Myocyte (in vitro differentiated cells): Measurements from ENCODE around the gene SSC5D. TPM values are rescaled to one million over a fixed set of nuclear protein-coding genes. Genes with fewer than 3 reads are reported as not detected.
"Not testable (repeated sequence)": the region's sequence is repeated elsewhere in the genome, so short reads cannot be mapped to it uniquely, and the experiment has no call there.

Source experiments
- DNase-seq: peaks from one replicate; pipeline ENCODE4 v3.0.0-alpha.2; 2012; ENCODE audit warnings: low read depth
- total RNA-seq: library from RNA; depleted of rRNA; stranded (reverse); fragments of >200 nt; gene quantifications from 2 replicates; pipeline ENCODE4 v1.2.3, GENCODE V29; 2014

The SSC5D gene
- total RNA-seq, 1 donor from 2014 or later: 1.2 TPM

- no peak for DNase-seq
Observed at GRCh38 chr19:55502197-55502952, 14.1 kb downstream of the SSC5D start.

GRCh38 chr19:55503157-55503501, 14.9 kb downstream of the SSC5D start:
- no peak for DNase-seq

GRCh38 chr19:55503502-55504251, 15.4 kb downstream of the SSC5D start:
- peak; percentile 89 for DNase-seq

- DNase-seq: no peak
Observed at GRCh38 chr19:55504252-55504603, 16.0 kb downstream of the SSC5D start.

GRCh38 chr19:55504981-55505380, 16.7 kb downstream of the SSC5D start:
- DNase-seq: no peak

- DNase-seq: no peak
Observed at GRCh38 chr19:55508120-55508519, 19.9 kb downstream of the SSC5D start.

- peak; percentile 91 for DNase-seq
Observed at GRCh38 chr19:55516878-55517620, 28.8 kb downstream of the SSC5D start.

GRCh38 chr19:55519451-55520311, 31.4 kb downstream of the SSC5D start:
- DNase-seq: peak; percentile 61

- no peak for DNase-seq
Observed at GRCh38 chr19:55520691-55521292, 32.6 kb downstream of the SSC5D start.

- peak; percentile 42 for DNase-seq
Observed at GRCh38 chr19:55525289-55526101, 37.3 kb downstream of the SSC5D start.

GRCh38 chr19:55526216-55527196, 38.3 kb downstream of the SSC5D start:
- DNase-seq: peak; percentile 94

- DNase-seq: no peak
Observed at GRCh38 chr19:55527197-55528029, 39.2 kb downstream of the SSC5D start.

- no peak for DNase-seq
Observed at GRCh38 chr19:55528030-55528803, 40.0 kb downstream of the SSC5D start.

GRCh38 chr19:55529636-55530234, 41.5 kb downstream of the SSC5D start:
- no peak for DNase-seq

GRCh38 chr19:55530996-55531395, 42.8 kb downstream of the SSC5D start:
- DNase-seq: no peak

GRCh38 chr19:55534280-55534679, 46.0 kb downstream of the SSC5D start:
- DNase-seq: not testable (repeated sequence)
